PC-3 (cell line): ENCODE results near the gene ATG4D.

Experiments used
- CTCF ChIP-seq: fragments of 300-600 bp; sonication (generic); conservative IDR thresholded peaks from 2 replicates; pipeline ENCODE4 v1.5.1; 2017; ENCODE audit warnings: antibody characterized with exemption, low read depth, mild to moderate bottlenecking, low read length
- EZH2phosphoT487 ChIP-seq: fragments of 300-600 bp; sonication (generic); IDR thresholded peaks from 2 replicates; pipeline ENCODE4 v1.6.1; 2018; ENCODE audit warnings: mild to moderate bottlenecking, antibody characterized with exemption, low read length, borderline replicate concordance

- TF ChIP-seq EZH2phosphoT487 (no peak), CTCF (no peak)
Observed at GRCh38 chr19:10549733-10550132, 6.0 kb downstream of the ATG4D start.
